K562 (cell line): ENCODE data around the gene RNU6-1. TPM values are rescaled to one million over a fixed set of nuclear protein-coding genes. Genes with fewer than 3 reads are reported as not detected.

Experiments used
- BMI1 ChIP-seq: fragments of 150-350 bp; IDR thresholded peaks from 2 replicates; pipeline ENCODE4 v1.6.1; 2014; ENCODE audit warnings: low read length
- CREB3 ChIP-seq: fragments of 450-650 bp; conservative IDR thresholded peaks from 2 replicates; pipeline ENCODE4 v1.6.1; 2016; ENCODE audit warnings: missing genetic modification characterization, low read depth, mild to moderate bottlenecking, missing compliant biosample characterization, moderate library complexity
- CTCFL ChIP-seq: IDR thresholded peaks from 2 replicates; pipeline ENCODE4 v1.6.1; 2011; ENCODE audit warnings: borderline replicate concordance, low read depth, mild to moderate bottlenecking, moderate library complexity, low read length; ENCODE audit not compliant: insufficient read depth, poor library complexity, severe bottlenecking
- ELF4 ChIP-seq: fragments of 450-650 bp; formaldehyde crosslinking; IDR thresholded peaks from 2 replicates; pipeline ENCODE4 v1.4.0; 2022; ENCODE audit warnings: missing genetic modification characterization
- FOXK1 ChIP-seq: sonication (generic); formaldehyde crosslinking; IDR thresholded peaks from 2 replicates; pipeline ENCODE4 v1.8.0; 2022; ENCODE audit warnings: missing genetic modification reagents, mild to moderate bottlenecking, borderline replicate concordance
- HLTF ChIP-seq: fragments of 450-650 bp; IDR thresholded peaks from 2 replicates; pipeline ENCODE4 v1.6.1; 2016
- MBD2 ChIP-seq: sonication (generic); IDR thresholded peaks from 2 replicates; pipeline ENCODE4 v1.6.1; 2016; ENCODE audit warnings: low read depth, borderline replicate concordance
- MCM2 ChIP-seq: fragments of 450-650 bp; IDR thresholded peaks from 2 replicates; pipeline ENCODE4 v1.6.1; 2017; ENCODE audit warnings: low read depth, mild to moderate bottlenecking
- PKNOX1 ChIP-seq: fragments of 450-650 bp; IDR thresholded peaks from 2 replicates; pipeline ENCODE4 v1.6.1; 2016
- POLR2G ChIP-seq: fragments of 200-400 bp; formaldehyde crosslinking; IDR thresholded peaks from 2 replicates; pipeline ENCODE4 v1.6.1; 2017; ENCODE audit warnings: low read depth, mild to moderate bottlenecking, antibody characterized with exemption, low read length, moderate library complexity
- SMAD4 ChIP-seq: fragments of 250-450 bp; sonication (Bioruptor Pico); conservative IDR thresholded peaks from 2 replicates; pipeline ENCODE4 v1.8.0; 2021; ENCODE audit warnings: inconsistent platforms, mild to moderate bottlenecking, moderate library complexity
- TEAD4 ChIP-seq, 2 experiments: sonication (generic) in 1 of 2; formaldehyde crosslinking in 1 of 2; IDR thresholded peaks; 2 replicates each; pipeline versions ENCODE4 v1.6.1 to v1.8.0; 2012 to 2022; ENCODE audit warnings: borderline replicate concordance in 1 of 2, inconsistent platforms in 1 of 2, low read length in 1 of 2, mild to moderate bottlenecking in 1 of 2, missing genetic modification reagents in 1 of 2
- THRA ChIP-seq: fragments of 450-650 bp; IDR thresholded peaks from 2 replicates; pipeline ENCODE4 v1.6.1; 2017; ENCODE audit warnings: mild to moderate bottlenecking, moderate library complexity
- ZBED1 ChIP-seq: IDR thresholded peaks from 2 replicates; pipeline ENCODE4 v1.6.1; 2014
- ZBTB26 ChIP-seq: fragments of 450-650 bp; formaldehyde crosslinking; IDR thresholded peaks from 2 replicates; pipeline ENCODE4 v1.4.0; 2022; ENCODE audit warnings: missing genetic modification characterization
- ZNF347 ChIP-seq: fragments of 450-650 bp; formaldehyde crosslinking; IDR thresholded peaks from 2 replicates; pipeline ENCODE4 v1.4.0; 2020; ENCODE audit warnings: low read depth, mild to moderate bottlenecking, moderate library complexity
- ZNF41 ChIP-seq: fragments of 250-450 bp; sonication (Bioruptor Pico); conservative IDR thresholded peaks from 2 replicates; pipeline ENCODE4 v1.4.0; 2020; ENCODE audit warnings: mild to moderate bottlenecking
- ZNF445 ChIP-seq: fragments of 250-450 bp; sonication (Bioruptor Pico); IDR thresholded peaks from 2 replicates; pipeline ENCODE4 v1.4.0; 2020; ENCODE audit warnings: low read depth, mild to moderate bottlenecking, moderate library complexity
- polyA plus RNA-seq, 8 experiments: library from polyadenylated mRNA; depleted of rRNA in 4 of 8; stranded (reverse) in 5 of 8; unstranded in 3 of 8; fragments of >200 nt; fragmentation: Nextera tagmentation in 2 of 8; fragmentation: Illumina TruSeq in 1 of 8; extraction: Ambion mirVana in 2 of 8; extraction: Trizol in 1 of 8; gene quantifications; 2 replicates each; pipeline versions ENCODE4 v1.2.1 to v1.2.3, GENCODE V29; 2011 to 2014; ENCODE audit warnings: inconsistent platforms in 1 of 8, missing spikeins in 1 of 8
- total RNA-seq, 7 experiments: library from RNA; depleted of rRNA in 6 of 7; stranded (reverse); fragments of >200 nt in 6 of 7; fragmentation: Illumina TruSeq in 2 of 7; extraction: Trizol in 2 of 7; gene quantifications; 2 replicates each; pipeline versions ENCODE4 v1.2.1 to v1.2.3, GENCODE V29; 2011 to 2021; ENCODE audit warnings: low replicate concordance in 1 of 7
- TF ChIP-seq, protein P1 (sequence below): fragments of 250-450 bp; sonication (Bioruptor Pico); IDR thresholded peaks from 2 replicates; pipeline ENCODE4 v1.4.0; 2020; ENCODE audit warnings: mild to moderate bottlenecking, moderate library complexity, borderline replicate concordance

RNU6-1 gene
- total and polyA plus RNA-seq, 9 of the 15 experiments (the other 6 are each of a cell fraction or from before 2014, with no cell fraction given), result not detected

GRCh38 chr15:67863442-67863987, 23.7 kb upstream of the RNU6-1 start (continued):
- TF ChIP-seq PKNOX1 (peak; percentile 23; the same call in 1 of the 2 replicates), ZNF41 (CRISPR knock-in tag) (no peak), ZNF445 (no peak), FOXK1 (CRISPR knock-in tag) (no peak), ZBED1 (no peak), BMI1 (no peak), CTCFL (no peak), SMAD4 (peak; percentile 82), MCM2 (no peak), ZBTB26 (CRISPR knock-in tag) (no peak), CREB3 (tag) (no peak), ZNF347 (CRISPR knock-in tag) (no peak), ELF4 (CRISPR knock-in tag) (no peak), POLR2G (peak; percentile 85), HLTF (no peak), MBD2 (no peak), THRA (no peak), TEAD4 (IDR thresholded peaks at IDR 0.05; ENCODE audit: low read length) (no peak), TEAD4 (CRISPR knock-in tag; IDR thresholded peaks at IDR 0.05; ENCODE audit: borderline replicate concordance) (no peak; the same call in 1 of the 2 replicates)
- TF ChIP-seq, protein P1, sequence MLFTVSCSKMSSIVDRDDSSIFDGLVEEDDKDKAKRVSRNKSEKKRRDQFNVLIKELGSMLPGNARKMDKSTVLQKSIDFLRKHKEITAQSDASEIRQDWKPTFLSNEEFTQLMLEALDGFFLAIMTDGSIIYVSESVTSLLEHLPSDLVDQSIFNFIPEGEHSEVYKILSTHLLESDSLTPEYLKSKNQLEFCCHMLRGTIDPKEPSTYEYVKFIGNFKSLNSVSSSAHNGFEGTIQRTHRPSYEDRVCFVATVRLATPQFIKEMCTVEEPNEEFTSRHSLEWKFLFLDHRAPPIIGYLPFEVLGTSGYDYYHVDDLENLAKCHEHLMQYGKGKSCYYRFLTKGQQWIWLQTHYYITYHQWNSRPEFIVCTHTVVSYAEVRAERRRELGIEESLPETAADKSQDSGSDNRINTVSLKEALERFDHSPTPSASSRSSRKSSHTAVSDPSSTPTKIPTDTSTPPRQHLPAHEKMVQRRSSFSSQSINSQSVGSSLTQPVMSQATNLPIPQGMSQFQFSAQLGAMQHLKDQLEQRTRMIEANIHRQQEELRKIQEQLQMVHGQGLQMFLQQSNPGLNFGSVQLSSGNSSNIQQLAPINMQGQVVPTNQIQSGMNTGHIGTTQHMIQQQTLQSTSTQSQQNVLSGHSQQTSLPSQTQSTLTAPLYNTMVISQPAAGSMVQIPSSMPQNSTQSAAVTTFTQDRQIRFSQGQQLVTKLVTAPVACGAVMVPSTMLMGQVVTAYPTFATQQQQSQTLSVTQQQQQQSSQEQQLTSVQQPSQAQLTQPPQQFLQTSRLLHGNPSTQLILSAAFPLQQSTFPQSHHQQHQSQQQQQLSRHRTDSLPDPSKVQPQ (CRISPR knock-in tag), result no peak
